Keratinocyte (primary cell): Measurements from ENCODE around the gene CNTRL. TPM values are rescaled to one million over a fixed set of nuclear protein-coding genes. Genes with fewer than 3 reads are reported as not detected.
"Not testable (repeated sequence)": the region's sequence is repeated elsewhere in the genome, so short reads cannot be mapped to it uniquely, and the experiment has no call there.

Source experiments
- DNase-seq: peaks from one replicate; pipeline ENCODE4 v3.0.0-alpha.2; 2011; ENCODE audit warnings: low read depth, missing footprints, low spot score
- FAIRE-seq: peaks from 2 replicates; lab custom pipeline; 2011; peaks lifted over from hg19 to GRCh38; lab: Jason Lieb, UNC
- H2AFZ ChIP-seq: 2 replicates; pipeline ENCODE4 v1.6.0; 2012; ENCODE audit warnings: low read length, control low read depth, inconsistent platforms; ENCODE audit not compliant: control insufficient read depth
- H3K27ac ChIP-seq: 2 replicates; pipeline ENCODE4 v1.5.1; 2011; ENCODE audit warnings: low read length; ENCODE audit not compliant: control insufficient read depth, insufficient read depth
- H3K27me3 ChIP-seq: 3 replicates; pipeline ENCODE4 v1.6.0; 2011; ENCODE audit warnings: low read length; ENCODE audit not compliant: control insufficient read depth, insufficient read depth; ENCODE audit errors: extremely low read depth
- H3K36me3 ChIP-seq, 2 experiments: 2 replicates in 1 of 2; 3 replicates in 1 of 2; pipeline ENCODE4 v1.5.1; 2011; ENCODE audit warnings: low read length in 2 of 2, mild to moderate bottlenecking in 1 of 2; ENCODE audit not compliant: control insufficient read depth in 2 of 2, insufficient read depth in 2 of 2; ENCODE audit errors: extremely low read depth in 1 of 2
- H3K4me1 ChIP-seq: 3 replicates; pipeline ENCODE4 v1.5.1; 2011; ENCODE audit warnings: low read length; ENCODE audit not compliant: control insufficient read depth, insufficient read depth; ENCODE audit errors: extremely low read depth
- H3K4me2 ChIP-seq: 3 replicates; pipeline ENCODE4 v1.6.0; 2011; ENCODE audit warnings: low read depth, low read length; ENCODE audit not compliant: control insufficient read depth, insufficient read depth; ENCODE audit errors: extremely low read depth
- H3K4me3 ChIP-seq, 3 experiments: fragments of 200-600 bp in 1 of 3; sonication (generic) in 1 of 3; 2 replicates in 2 of 3; 3 replicates in 1 of 3; pipeline ENCODE4 v1.5.1; 2011 to 2016; ENCODE audit warnings: low read length in 3 of 3, mild to moderate bottlenecking in 3 of 3, control low read depth in 2 of 3, inconsistent platforms in 1 of 3, low read depth in 1 of 3, mixed read lengths in 1 of 3, mixed run types in 1 of 3, moderate library complexity in 1 of 3; ENCODE audit not compliant: control insufficient read depth in 2 of 3, insufficient read depth in 2 of 3; ENCODE audit errors: extremely low read depth in 1 of 3
- H3K79me2 ChIP-seq: 2 replicates; pipeline ENCODE4 v1.6.0; 2012; ENCODE audit warnings: low read length; ENCODE audit not compliant: control insufficient read depth, insufficient read depth
- H3K9ac ChIP-seq: 3 replicates; pipeline ENCODE4 v1.6.0; 2011; ENCODE audit warnings: low read length; ENCODE audit not compliant: control insufficient read depth, insufficient read depth; ENCODE audit errors: extremely low read depth
- H3K9me1 ChIP-seq: 3 replicates; pipeline ENCODE4 v1.6.0; 2011; ENCODE audit warnings: low read length; ENCODE audit not compliant: control insufficient read depth, insufficient read depth; ENCODE audit errors: extremely low read depth
- H3K9me3 ChIP-seq: 2 replicates; pipeline ENCODE4 v1.5.1; 2012; ENCODE audit warnings: low read depth, low read length; ENCODE audit not compliant: control insufficient read depth
- H4K20me1 ChIP-seq: 3 replicates; pipeline ENCODE4 v1.6.0; 2011; ENCODE audit warnings: low read length; ENCODE audit not compliant: control insufficient read depth, insufficient read depth; ENCODE audit errors: extremely low read depth
- EZH2 ChIP-seq: IDR thresholded peaks from one replicate; pipeline ENCODE4 v1.6.1; 2012; ENCODE audit warnings: inconsistent platforms, mild to moderate bottlenecking, low read length, moderate library complexity
- dilution Hi-C: fragments of 300-500 bp; cut with MboI; formaldehyde crosslinking; loops from one replicate; pipeline ENCODE4 v1.7.0; 2020; ENCODE audit warnings: low sequenced_read_pairs; ENCODE audit not compliant: extremely low pct_ligation_motif_present
- polyA plus RNA-seq, 5 experiments: library from polyadenylated mRNA; depleted of rRNA in 3 of 5; stranded (reverse) in 3 of 5; stranded (forward) in 1 of 5; unstranded in 1 of 5; fragments of >200 nt; gene quantifications; 1 replicate in 1 of 5; 2 replicates in 3 of 5; 3 replicates in 1 of 5; pipeline versions ENCODE4 v1.2.1 to v1.2.3, GENCODE V29; 2011 to 2012; ENCODE audit warnings: missing spikeins in 2 of 5, low read depth in 1 of 5, low replicate concordance in 1 of 5
- TF ChIP-seq, protein P1 (sequence below), 3 experiments: IDR thresholded peaks in 1 of 3; conservative IDR thresholded peaks in 1 of 3; optimal IDR thresholded peaks in 1 of 3; 2 replicates in 2 of 3; 3 replicates in 1 of 3; pipeline versions ENCODE3 to v1.5.1; 2011; ENCODE audit warnings: low read length in 3 of 3, mild to moderate bottlenecking in 3 of 3, moderate library complexity in 2 of 3, control low read depth in 1 of 3, inconsistent platforms in 1 of 3; ENCODE audit not compliant: insufficient read depth in 2 of 3; ENCODE audit errors: extremely low read depth in 1 of 3

The CNTRL gene
- polyA plus RNA-seq, 1 donor (not counting 4 experiments of a cell fraction or from before 2014, with no cell fraction given) = 5.3 TPM

GRCh38 chr9:121123816-121124535 lies 49.2 kb downstream of the CNTRL start:
- Histone ChIP-seq H3K9me1 (no peaks in the 10 kb centered on the region), H3K4me1 (peaks cover 14% of the 10 kb centered on the region), H3K27ac (no peak overlapping the region), H3K36me3 (no peaks in the 10 kb centered on the region), H3K27me3 (no peaks in the 10 kb centered on the region), H3K79me2 (peaks cover 2% of the 10 kb centered on the region), H3K9me3 (no peaks in the 10 kb centered on the region), H4K20me1 (no peaks in the 10 kb centered on the region), H2AFZ (no peak overlapping the region), H3K4me2 (no peak overlapping the region), H3K9ac (no peak overlapping the region), H3K4me3 (no peak overlapping the region)
- dilution Hi-C loops = no loop called here
- no peak for DNase-seq
- FAIRE-seq = no peak
- TF ChIP-seq, protein P1, sequence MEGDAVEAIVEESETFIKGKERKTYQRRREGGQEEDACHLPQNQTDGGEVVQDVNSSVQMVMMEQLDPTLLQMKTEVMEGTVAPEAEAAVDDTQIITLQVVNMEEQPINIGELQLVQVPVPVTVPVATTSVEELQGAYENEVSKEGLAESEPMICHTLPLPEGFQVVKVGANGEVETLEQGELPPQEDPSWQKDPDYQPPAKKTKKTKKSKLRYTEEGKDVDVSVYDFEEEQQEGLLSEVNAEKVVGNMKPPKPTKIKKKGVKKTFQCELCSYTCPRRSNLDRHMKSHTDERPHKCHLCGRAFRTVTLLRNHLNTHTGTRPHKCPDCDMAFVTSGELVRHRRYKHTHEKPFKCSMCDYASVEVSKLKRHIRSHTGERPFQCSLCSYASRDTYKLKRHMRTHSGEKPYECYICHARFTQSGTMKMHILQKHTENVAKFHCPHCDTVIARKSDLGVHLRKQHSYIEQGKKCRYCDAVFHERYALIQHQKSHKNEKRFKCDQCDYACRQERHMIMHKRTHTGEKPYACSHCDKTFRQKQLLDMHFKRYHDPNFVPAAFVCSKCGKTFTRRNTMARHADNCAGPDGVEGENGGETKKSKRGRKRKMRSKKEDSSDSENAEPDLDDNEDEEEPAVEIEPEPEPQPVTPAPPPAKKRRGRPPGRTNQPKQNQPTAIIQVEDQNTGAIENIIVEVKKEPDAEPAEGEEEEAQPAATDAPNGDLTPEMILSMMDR (optimal IDR thresholded peaks at IDR 0.05 in 1 of 3, IDR thresholded peaks at IDR 0.05 in 1 of 3, conservative IDR thresholded peaks at IDR 0.05 in 1 of 3; ENCODE audit: extremely low read depth in 1 of 3, insufficient read depth in 2 of 3, low read length in 3 of 3) = no peak
- TF ChIP-seq EZH2 = no peak

DNA sequence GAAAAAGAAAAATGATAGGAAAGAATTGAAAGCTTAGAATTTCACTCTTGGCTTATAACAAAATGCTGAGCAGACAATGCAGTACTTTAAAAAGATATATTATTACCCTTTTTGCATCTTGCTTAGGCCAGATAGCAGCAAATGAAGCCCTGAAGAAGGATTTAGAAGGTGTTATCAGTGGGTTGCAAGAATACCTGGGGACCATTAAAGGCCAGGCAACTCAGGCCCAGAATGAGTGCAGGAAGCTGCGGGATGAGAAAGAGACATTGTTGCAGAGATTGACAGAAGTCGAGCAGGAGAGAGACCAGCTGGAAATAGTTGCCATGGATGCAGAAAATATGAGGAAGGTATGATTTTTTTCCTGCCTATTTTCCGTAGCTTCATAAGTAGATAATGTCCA lies 50.8 kb downstream of the CNTRL start:
- Histone ChIP-seq H3K4me1 (peaks cover 14% of the 10 kb centered on the region), H3K9ac (no peak overlapping the region), H3K27me3 (no peaks in the 10 kb centered on the region), H2AFZ (no peak overlapping the region), H3K9me1 (no peaks in the 10 kb centered on the region), H3K4me2 (no peak overlapping the region), H4K20me1 (no peaks in the 10 kb centered on the region), H3K9me3 (no peaks in the 10 kb centered on the region), H3K27ac (no peak overlapping the region), H3K79me2 (peaks cover 2% of the 10 kb centered on the region), H3K4me3 (no peak overlapping the region), H3K36me3 (no peaks in the 10 kb centered on the region)
- dilution Hi-C loops = no loop called here
- no peak for FAIRE-seq
- no peak for DNase-seq
- TF ChIP-seq, protein P1 (optimal IDR thresholded peaks at IDR 0.05 in 1 of 3, IDR thresholded peaks at IDR 0.05 in 1 of 3, conservative IDR thresholded peaks at IDR 0.05 in 1 of 3; ENCODE audit: extremely low read depth in 1 of 3, insufficient read depth in 2 of 3, low read length in 3 of 3) = no peak
- TF ChIP-seq EZH2 = no peak

GRCh38 chr9:121129384-121129783 lies 54.6 kb downstream of the CNTRL start:
- H3K4me3 ChIP-seq, H3K4me2 ChIP-seq, H3K9me3 ChIP-seq, H2AFZ ChIP-seq, H3K9me1 ChIP-seq, dilution Hi-C loops, FAIRE-seq, H3K36me3 ChIP-seq, H4K20me1 ChIP-seq, H3K79me2 ChIP-seq, H3K27me3 ChIP-seq, H3K27ac ChIP-seq, DNase-seq, H3K9ac ChIP-seq: not testable (repeated sequence)
- H3K4me1 ChIP-seq = peaks cover 12% of the 10 kb centered on the region
